ENCODE data around the gene PPP1R18. TPM values are rescaled to one million over a fixed set of nuclear protein-coding genes. Genes with fewer than 3 reads are reported as not detected.

The PPP1R18 gene
- total RNA-seq, 2 donors from 2014 or later: 14.5 to 20.0 TPM

DNA sequence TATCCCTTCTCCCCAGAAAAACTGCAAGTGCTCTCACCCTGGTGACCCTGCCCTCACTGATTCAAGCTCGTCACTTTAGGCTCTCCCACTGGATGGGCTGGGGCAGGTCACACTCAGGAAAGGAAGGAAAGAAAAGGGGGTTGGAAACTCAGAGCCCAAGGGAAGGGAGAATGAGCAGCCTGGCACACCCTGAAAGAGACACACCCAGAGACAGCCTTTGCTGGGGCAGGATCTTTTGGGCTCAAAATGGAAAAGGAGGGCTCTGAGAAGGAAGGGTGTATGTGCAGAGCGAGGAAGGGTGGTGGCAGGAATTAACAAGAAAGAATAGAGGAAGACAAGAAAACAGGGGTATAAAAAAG, 2.5 kb downstream of the PPP1R18 start:
- DNase-seq (no peak), ATAC-seq (no peak)
- Histone ChIP-seq H3K4me1 (peaks cover 69% of the 10 kb centered on the region), H3K36me3 (replicated peaks in 1 of 2; ENCODE audit: insufficient read depth in 1 of 2, low read depth in 2 of 2) (no peaks in the 10 kb centered on the region), H3K27ac (peak overlapping the region in 3 of 4 donors; percentile 64 to 98 (median 95)), H3K9me3 (no peaks in the 10 kb centered on the region), H3K27me3 (no peaks in the 10 kb centered on the region), H3K4me3 (peak overlapping the region in 1 of 2 donors; percentile 17)
- 31 to 43% methylated on average over 2 of the region's 2 CpGs for WGBS, 2 donors
- intact Hi-C loops (cut with DNase I): loop anchor here (5.0 kb wide), 1 partner anchor 43 kb away; no protein-coding TSS in a partner anchor
- TF ChIP-seq, protein P1, sequence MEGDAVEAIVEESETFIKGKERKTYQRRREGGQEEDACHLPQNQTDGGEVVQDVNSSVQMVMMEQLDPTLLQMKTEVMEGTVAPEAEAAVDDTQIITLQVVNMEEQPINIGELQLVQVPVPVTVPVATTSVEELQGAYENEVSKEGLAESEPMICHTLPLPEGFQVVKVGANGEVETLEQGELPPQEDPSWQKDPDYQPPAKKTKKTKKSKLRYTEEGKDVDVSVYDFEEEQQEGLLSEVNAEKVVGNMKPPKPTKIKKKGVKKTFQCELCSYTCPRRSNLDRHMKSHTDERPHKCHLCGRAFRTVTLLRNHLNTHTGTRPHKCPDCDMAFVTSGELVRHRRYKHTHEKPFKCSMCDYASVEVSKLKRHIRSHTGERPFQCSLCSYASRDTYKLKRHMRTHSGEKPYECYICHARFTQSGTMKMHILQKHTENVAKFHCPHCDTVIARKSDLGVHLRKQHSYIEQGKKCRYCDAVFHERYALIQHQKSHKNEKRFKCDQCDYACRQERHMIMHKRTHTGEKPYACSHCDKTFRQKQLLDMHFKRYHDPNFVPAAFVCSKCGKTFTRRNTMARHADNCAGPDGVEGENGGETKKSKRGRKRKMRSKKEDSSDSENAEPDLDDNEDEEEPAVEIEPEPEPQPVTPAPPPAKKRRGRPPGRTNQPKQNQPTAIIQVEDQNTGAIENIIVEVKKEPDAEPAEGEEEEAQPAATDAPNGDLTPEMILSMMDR (IDR thresholded peaks at IDR 0.05): no peak
- TF ChIP-seq POLR2A (IDR thresholded peaks at IDR 0.05): no peak

DNA sequence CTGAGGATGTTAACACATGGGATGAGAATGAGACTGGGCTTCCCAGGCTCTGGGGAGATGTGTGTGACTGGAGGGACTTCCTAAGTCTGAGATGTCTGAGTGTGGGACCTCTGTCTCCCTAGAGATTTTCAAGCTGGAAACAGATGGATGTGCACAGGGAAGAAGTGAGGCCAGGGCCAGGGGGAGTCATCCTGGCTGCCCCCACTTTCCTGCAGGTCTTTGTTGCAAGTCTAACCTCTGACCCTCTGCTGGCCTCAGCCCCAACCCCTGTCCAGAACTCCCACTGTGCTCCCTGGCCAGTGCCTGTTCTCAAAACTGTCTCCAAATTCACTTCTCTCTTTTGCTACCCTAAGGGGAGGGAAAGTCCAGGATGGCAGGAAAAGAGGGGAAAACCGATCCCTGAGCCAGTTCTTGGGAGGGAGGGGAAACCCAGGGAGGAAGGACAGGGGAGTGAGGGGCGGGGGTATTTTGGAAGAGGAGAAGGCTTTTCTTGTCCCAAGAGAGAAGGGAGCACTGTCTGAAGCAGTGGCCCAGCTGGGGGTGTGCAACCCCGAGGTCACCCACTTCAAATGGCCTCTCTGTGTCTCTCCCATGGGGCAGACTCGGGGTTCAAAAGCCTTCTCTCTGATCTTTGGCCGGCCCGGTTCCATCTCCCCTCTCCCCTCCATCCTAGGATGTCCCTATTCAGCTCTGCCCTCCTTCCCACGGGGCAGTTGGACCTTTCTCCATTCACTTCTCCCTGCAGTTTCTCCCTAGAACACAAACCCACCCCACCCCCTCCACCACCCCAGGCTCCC, 3.1 kb downstream of the PPP1R18 start:
- peak overlapping the region in 1 of 2 donors; percentile 17 for H3K4me3 ChIP-seq
- intact Hi-C loops (cut with DNase I): loop anchor here (5.0 kb wide), 1 partner anchor 44 kb away; no protein-coding TSS in a partner anchor
- peaks cover 69% of the 10 kb centered on the region for H3K4me1 ChIP-seq
- peak overlapping the region; percentile 9 to 98 (median 80) for H3K27ac ChIP-seq
- ATAC-seq: no peak
- WGBS, 2 donors: 39% methylated on average over 6 to 7 of the region's 7 CpGs
- no peaks in the 10 kb centered on the region for H3K9me3 ChIP-seq
- no peak for TF ChIP-seq POLR2A (IDR thresholded peaks at IDR 0.05)
- TF ChIP-seq, protein P1 (IDR thresholded peaks at IDR 0.05): no peak
- no peak for DNase-seq
- no peaks in the 10 kb centered on the region for H3K36me3 ChIP-seq (replicated peaks in 1 of 2; ENCODE audit: insufficient read depth in 1 of 2, low read depth in 2 of 2)
- no peaks in the 10 kb centered on the region for H3K27me3 ChIP-seq

DNA sequence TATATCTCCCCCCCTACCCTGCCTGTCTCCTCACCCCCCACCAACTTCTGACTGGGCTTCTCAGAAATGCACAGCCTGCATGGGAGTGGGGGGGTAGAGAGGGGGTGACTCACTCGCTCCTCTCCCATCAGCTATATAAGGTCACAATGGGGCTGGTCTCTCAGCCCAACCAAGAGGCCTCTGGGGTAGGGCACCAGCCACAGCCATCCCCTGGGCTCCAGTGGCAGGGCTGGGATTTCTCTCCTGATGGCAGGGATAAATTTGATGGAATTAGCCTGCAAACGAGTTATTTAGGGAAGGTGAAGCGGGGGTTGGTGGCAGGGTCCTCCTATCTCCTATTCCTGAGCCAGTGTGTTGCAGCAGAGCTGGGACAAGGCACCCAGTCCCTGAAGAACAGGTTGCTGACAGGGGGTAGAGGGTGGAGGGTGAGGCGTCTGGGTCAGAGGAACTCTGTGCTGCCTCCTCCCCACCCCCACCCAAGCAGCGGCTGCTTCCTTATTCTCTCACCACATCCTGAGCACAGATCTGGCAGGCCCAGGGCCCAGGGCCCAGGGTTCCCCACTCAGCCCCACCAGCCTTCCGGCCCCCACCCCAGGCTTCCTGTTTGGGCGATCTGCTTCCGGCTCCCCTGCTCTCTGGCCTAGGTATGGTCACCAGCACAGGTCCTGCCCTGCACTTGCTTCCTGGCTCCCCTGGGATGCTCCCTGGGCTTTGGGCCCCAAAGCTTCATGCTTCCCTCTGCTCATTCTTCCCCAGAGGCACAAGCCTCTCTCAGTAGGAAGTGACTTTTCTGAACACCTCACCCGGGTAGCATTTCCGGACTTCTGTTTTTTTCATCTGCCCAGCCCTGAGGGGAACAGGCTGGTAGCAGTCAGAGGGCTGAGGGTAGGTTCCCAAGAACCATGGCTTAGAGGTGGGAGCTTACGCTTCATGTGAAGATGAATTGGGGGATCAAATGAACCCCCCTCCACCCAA, 4.0 kb downstream of the PPP1R18 start:
- H3K4me1 ChIP-seq: peaks cover 59% of the 10 kb centered on the region
- ATAC-seq: peak; percentile 7
- no peaks in the 10 kb centered on the region for H3K9me3 ChIP-seq
- no peaks in the 10 kb centered on the region for H3K36me3 ChIP-seq (replicated peaks in 1 of 2; ENCODE audit: insufficient read depth in 1 of 2, low read depth in 2 of 2)
- peak overlapping the region; percentile 9 to 98 (median 80) for H3K27ac ChIP-seq
- 50 to 60% methylated on average over 10 of the region's 11 CpGs for WGBS, 2 donors
- DNase-seq: peak; percentile 47 to 80 (median 59)
- no peak overlapping the region for H3K4me3 ChIP-seq
- intact Hi-C loops (cut with DNase I): loop anchor here (5.0 kb wide), 1 partner anchor 45 kb away; no protein-coding TSS in a partner anchor
- no peaks in the 10 kb centered on the region for H3K27me3 ChIP-seq
- peak in 2 of 3 donors; percentile 42 to 52 for TF ChIP-seq POLR2A (IDR thresholded peaks at IDR 0.05)
- TF ChIP-seq, protein P1 (IDR thresholded peaks at IDR 0.05): no peak

DNA sequence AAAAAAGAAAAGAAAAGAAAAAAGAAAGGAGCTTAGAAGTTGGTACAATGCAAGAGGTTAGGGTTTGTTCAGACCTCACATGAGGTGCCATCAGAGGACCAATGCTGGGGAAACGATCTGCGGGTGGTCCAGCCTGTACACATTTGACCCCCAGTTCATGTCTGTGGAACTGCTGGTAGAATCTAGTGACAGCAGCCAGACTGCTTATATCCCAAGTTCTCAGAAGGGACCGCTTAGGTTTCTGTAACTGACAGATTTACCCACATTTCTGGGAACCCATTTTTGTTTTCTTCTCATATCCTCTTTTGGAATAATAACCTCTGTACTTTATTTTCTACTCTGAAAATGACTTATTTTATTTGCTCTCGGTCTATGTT, 4.7 kb downstream of the PPP1R18 start:
- no peak overlapping the region for H3K4me3 ChIP-seq
- H3K27me3 ChIP-seq: no peaks in the 10 kb centered on the region
- DNase-seq: no peak
- no peak for TF ChIP-seq POLR2A (IDR thresholded peaks at IDR 0.05)
- TF ChIP-seq, protein P1 (IDR thresholded peaks at IDR 0.05): no peak
- WGBS, 2 donors: 66 to 69% methylated on average over 4 of the region's 4 CpGs
- intact Hi-C loops (cut with DNase I): loop anchor here (5.0 kb wide), 1 partner anchor 46 kb away; no protein-coding TSS in a partner anchor
- H3K9me3 ChIP-seq: no peaks in the 10 kb centered on the region
- ATAC-seq: no peak
- no peaks in the 10 kb centered on the region for H3K36me3 ChIP-seq (replicated peaks in 1 of 2; ENCODE audit: insufficient read depth in 1 of 2, low read depth in 2 of 2)
- H3K27ac ChIP-seq: peak overlapping the region in 3 of 4 donors; percentile 64 to 98 (median 95)
- peaks cover 59% of the 10 kb centered on the region for H3K4me1 ChIP-seq

Data from body of pancreas (tissue), 4 donors.